Astrocyte of the hippocampus (primary cell): ENCODE data around the gene BCO1.
"Not testable (repeated sequence)": the region's sequence is repeated elsewhere in the genome, so short reads cannot be mapped to it uniquely, and the experiment has no call there.

Experiments used
- DNase-seq: peaks from one replicate; pipeline ENCODE4 v3.0.0; 2011; ENCODE audit warnings: low read depth, low spot score

BCO1 gene, protein sequence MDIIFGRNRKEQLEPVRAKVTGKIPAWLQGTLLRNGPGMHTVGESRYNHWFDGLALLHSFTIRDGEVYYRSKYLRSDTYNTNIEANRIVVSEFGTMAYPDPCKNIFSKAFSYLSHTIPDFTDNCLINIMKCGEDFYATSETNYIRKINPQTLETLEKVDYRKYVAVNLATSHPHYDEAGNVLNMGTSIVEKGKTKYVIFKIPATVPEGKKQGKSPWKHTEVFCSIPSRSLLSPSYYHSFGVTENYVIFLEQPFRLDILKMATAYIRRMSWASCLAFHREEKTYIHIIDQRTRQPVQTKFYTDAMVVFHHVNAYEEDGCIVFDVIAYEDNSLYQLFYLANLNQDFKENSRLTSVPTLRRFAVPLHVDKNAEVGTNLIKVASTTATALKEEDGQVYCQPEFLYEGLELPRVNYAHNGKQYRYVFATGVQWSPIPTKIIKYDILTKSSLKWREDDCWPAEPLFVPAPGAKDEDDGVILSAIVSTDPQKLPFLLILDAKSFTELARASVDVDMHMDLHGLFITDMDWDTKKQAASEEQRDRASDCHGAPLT

DNA sequence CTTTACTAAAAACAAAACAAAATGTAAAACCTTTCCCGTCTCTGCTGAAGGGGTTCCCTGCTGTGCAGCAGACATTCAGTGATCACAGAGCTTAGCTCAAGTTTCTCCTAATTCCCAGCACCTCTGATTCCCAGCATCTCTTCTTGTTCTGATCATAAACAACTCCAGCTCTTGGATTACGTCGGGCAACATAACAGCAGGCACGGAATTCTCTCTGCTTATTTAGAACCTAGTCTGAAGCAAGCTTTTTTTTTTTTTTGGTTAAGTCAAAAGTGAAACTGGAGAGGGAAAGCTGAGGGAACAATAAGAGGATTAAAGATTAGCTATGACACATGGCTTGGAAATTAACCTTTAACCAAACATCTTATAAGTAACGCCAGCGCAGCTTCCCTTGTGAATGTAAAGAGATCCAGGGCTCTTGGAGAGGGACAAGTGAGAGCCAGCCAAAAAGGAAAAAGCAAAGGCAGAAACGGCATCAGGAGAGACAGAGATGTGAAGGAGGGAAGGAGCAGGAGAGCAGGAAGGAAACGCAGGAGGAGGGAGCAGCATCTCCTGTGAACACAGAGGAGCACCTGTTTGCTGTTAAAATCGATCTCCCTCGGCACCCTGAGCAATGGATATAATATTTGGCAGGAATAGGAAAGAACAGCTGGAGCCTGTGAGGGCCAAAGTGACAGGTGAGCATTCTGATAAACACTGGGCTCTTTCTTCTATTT lies at the start of gene BCO1:
Gene BCO1 (plus strand): TSS at position 394 of the 716 bp plus-strand sequence. CDS start 220 bp downstream, at position 614.
- DNase-seq: peak; percentile 78

DNA sequence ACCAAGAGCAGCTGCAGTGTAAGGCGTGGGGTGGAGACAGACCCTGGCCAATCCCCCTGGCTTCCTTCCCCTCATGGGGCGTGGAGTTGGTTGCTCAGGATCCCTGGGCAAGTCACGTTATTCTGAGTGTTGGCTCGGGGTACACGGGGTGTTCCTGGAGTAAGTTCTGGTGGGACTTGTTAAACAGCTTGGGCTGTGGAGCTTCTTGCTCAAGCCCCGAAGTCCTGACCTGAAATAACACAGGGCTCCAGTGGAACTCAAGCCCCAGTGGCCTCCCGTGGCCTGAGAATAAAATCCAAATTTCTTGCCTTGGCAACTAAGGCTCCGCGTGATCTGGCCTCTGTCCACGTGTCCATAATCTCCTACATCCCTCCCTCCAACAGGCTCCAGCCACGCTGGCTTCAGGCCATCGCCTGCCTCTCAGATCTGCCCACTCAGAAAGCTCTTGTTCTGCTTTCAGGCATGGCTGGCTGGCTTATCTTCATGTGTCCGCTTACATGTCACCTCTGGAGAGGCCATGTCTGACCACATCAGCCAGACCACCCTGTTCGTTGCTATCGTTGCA lies 49.3 kb upstream of the BCO1 start:
- DNase-seq: peak; percentile 36

DNA sequence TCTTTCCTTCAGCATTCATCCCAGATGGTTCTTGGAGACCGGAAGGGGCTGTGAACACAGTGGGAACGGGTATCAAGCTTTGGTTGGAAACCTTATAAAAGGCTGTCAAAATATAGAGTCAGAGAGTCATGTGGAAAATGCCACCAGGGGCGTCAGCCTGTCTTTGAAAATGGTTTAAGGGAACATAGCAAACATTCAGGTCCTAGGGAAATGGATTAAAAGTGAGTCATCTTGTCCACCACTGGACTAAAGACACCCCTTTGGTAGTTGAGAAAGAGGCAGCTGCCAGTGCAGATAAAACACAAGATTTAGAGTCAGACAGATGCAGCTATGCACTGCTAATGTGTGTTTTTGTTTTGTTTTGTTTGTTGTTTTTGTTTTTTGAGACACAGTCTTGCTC lies 47.8 kb upstream of the BCO1 start:
- DNase-seq: peak; percentile 29

DNA sequence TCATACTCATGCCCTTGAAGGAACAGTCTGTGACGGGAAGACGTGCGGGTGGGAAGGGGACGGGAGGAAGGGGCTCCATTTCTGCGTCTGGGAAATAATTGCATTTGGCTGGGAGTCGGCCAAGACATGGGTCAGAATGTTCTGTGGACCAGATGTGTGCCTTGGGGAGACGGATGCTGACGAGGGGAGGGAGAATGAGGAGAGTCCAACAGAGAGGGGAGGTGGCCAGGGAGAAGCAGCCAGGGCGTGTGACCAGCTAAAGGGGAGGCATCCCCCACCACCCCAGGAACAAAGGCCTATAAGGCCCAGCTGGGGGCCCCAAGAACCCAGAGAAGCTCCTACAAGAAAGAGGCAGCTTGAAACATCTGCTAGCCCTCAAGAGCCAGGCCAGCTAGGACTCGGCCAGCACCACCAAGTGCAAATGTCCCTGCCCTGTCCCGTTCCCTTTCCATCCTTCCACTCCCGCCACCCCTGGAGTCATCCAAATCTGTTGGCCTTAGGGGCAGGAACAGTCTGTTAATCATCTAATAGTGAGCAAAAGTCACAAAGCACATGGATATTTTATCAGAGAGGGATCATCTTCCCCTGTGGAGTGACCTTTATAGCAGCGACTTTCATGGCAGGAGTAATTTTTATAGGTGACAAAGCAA lies 42.5 kb upstream of the BCO1 start:
- no peak for DNase-seq

DNA sequence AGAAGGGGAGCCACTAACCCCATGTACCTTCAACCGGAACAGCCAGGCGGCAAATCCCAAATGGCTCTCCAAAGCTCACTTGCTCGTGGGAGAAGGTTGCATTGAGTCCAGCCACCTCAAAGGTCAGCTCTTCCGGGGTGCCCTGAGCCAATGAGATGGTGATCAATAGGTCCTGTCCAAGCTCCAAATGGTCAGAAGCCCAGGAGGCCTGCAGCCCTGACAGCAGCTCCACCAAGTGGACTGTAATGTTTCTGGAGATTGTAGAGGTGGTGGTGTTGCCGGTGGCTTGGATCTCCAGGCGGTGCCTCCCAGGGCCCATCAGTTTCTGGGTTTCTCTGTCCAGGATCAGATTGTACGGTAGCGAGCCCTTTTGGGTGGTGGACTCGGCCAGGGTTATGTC lies 39.9 kb upstream of the BCO1 start:
- DNase-seq: no peak

DNA sequence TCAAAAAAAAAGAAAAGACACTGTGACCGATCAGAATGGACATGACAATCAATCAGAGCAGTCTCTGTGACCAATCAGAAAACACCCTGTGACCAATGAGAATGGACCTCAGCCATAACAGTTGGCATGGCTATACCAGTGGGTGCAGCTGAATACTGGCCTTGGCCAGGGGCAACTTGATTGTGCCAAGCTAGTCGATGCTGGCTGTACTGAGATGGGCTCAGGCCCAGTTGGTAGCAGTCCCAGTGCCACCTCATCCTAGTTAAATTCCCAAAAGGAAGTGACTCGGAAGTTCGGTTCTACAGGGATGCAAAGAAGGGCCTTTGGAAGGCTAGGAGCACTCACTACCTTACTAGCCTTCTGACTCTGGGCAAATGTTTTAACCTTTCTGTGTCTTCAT lies 37.2 kb upstream of the BCO1 start:
- DNase-seq: peak; percentile 29

DNA sequence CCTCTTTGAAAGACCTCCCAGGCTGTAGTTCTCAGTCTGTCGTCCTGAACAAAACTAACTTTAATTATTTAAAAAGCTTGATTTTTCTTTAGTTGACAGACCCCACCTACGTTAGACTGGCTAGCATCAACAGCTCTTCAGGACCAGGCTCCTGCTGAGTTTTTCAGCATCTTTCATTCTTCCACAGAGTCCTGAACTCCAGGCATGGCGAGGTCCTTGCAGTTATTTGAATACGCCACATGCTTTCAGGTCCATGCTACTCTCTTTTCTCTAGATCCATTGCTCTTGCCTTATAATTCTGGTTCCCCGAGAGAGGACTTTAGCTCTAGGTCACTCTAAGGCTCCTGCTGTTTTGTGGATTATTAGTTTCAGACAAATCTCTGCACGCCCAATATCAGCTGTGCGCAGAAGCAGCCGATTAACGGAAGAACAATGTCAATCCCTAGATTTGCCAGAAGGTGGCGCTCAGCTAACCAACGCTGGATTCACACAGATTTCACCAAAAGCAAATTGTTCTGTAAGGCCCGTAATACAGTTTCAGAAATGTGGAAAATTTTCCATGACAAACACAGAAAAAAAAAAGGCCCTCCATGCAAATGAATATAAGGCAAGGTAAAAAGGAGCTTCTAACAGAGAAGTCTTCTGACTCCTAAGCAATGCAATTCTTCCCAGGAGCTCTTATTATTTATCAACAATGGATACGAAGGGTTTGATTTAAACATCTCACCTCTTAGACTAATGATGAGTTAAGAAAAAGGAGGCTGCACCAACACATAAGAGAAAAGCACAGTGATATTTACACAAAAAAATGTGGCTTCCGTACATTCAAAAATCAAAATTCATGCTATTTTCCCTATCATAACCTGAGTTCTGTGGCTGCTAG lies 33.5 kb upstream of the BCO1 start:
- peak; percentile 83 for DNase-seq

DNA sequence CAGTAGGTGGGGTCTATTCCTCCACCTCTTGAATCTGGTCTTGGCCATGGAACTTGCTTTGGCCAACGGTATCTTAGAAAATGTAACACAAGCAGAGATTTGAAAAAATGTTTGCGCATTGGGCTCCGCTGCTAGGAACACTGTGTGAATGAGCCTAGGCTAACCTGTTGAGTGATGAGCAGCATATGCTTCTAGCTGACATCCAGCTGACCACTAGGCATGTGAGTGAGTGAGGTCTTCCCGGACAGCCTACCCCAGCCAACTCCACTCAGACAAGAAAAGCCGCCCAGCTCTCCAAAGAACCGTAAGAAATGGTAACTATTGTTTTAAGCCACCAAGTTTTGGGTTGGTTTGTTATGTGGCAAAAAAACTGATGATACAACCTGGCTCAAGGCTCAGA lies 31.4 kb upstream of the BCO1 start:
- DNase-seq: no peak

DNA sequence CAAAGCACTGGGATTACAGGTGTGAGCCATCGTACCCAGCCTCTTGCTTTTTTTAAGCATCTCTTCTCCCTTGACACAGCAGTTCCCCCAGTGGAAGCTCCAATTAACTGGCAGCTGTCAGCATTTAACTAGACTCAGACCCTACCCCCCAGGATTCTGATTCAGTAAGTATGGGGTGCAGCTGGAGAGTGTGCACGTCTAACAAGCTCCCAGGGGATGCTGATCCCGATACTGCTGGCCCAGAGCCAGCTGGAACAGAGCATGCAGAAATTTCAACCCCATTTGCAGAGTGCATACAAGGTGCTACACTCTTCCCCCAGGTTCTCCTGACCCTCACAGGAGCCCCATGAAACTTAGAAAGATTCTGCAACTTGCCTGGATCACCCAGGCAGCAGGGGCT lies 27.7 kb upstream of the BCO1 start:
- no peak for DNase-seq

DNA sequence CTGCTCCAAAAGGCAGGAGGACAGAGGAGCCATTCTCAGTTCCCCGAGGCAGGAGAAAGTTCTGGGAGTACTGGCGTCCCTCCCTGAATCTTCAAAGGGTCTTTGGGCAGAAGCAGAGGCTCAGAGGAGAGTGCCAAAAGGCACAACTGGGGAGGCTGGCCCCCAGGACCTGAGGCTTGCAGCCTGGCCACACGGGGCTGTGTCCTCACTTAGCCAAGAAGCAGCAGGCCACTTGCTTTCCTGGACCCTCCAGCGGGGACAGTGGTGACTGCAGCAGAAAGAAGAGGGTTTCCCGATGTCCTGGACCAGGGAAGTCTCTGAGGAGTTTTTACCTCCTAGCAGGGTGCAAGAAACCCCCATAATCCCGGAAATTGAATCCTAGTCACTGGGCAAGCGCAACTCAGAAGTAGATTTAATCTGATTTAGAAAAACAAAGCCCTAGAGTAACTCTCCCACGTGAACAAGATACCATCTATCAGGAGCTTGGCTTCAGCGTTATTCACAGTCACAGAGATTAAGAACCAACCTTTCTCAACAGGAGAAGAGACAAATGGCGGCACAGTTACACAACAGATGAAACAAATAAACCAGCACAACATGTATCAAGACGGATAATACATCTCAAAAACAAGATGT lies 25.5 kb upstream of the BCO1 start:
- DNase-seq: no peak

DNA sequence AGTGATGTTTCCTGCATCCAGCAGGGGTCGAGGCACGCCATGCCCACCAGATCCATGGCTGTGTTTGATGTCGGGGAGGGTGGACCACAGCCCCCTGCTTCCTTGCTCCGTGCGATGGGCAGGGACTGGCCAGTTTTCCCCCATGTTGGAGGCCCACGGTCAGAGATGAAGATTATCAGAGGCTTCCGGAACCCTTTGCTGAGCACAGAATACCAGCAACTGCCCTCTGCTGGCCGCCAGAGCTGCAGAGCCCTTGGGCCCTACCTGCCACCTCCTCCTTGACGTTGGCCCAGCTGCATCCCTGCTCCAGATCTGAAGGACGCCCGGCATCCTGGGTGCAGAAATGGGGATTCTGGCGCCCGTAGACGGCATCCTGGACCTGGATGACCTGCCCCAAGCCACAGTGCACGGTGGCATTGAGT lies 23.7 kb upstream of the BCO1 start:
- no peak for DNase-seq

DNA sequence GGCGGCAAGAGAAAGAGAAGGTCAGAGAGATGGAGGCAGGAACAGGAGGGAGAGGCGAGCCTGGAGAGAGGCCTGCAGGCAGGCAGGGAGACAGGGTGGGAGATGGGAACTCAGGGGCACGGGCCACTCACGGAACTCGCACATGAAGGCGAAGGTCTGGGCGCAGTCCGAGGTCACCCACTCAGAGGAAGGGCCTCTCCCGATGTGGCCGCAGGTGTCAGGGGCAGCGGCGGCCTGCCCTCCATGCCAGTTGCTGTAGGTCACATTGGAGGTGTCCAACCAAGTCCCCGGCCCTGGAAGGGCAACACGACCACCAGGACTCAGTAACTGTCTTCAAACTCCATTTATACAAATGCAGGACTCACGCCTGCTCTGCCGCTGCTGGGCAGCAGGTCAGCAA lies 22.4 kb upstream of the BCO1 start:
- no peak for DNase-seq

DNA sequence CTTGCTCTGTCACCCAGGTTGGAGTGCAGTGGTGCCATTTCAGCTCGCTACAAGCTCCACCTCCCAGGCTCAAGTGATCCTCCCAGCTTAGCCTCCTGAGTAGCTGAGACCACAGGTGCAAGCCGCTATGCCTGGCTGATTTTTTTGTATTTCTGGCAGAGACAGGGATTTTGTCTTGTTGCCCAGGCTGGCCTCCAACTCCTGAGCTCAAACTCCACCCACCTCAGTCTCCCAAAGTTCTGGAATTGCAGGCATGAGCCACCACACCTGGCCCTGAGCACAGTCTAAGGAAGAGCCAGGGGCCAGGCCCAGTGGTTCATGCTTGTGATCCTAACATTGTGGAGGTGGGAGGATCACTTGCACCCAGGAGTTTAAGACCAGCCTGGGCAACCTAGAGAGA lies 21.8 kb upstream of the BCO1 start:
- DNase-seq: no peak

DNA sequence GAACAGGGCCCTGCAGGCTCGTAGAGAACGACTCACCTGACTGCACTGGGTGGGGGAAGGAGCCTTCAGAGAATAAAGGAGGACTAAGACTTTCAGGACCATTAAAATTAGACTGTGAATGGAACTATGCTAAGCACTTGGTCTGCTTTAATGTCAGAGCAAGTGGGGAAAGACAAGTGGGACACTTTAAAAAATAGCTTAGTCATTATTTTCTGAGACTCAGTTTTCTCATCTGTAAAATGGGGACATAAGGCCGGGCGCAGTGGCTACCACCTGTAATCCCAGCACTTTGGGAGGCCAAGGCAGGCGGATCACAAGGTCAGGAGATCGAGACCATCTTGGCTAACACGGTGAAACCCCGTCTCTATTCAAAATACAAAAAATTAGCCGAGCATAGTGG lies 19.3 kb upstream of the BCO1 start:
- no peak for DNase-seq

DNA sequence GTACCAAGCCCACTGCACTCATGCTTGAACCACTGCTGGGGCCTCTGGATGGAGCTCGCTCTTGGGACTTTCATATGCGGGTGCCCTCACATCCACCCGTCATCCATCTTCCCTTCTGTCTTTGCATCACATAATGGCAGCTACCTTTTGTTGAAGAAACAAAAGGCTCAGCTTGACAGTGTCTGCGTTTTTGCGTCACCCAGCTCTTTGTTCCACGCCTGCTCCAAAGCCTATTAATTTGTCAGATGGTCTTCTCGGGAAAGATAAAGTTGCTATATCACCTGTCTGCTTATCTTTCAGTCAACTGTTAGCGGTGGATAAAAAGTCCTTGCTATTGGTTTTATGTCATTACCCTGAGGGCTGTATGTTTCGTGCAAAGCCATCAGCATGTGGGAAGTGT lies 18.1 kb upstream of the BCO1 start:
- DNase-seq: no peak

DNA sequence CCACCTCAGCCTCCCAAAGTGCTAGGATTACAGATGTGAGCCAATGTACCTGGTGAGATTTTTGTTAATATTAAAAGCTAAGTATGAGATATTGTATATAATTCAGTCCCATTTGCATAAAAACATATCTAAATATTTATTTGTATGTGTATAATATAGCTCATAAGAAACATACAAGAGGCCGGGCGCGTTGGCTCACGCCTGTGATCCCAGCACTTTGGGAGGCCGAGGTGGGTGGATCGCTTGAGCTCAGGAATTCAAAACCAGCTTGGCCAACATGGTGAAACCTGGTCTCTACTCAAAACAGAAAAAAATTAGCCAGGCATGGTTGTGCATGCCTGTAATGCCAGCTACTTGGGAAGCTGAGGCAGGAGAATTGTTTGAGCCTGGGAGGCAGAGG lies 16.8 kb upstream of the BCO1 start:
- no peak for DNase-seq

DNA sequence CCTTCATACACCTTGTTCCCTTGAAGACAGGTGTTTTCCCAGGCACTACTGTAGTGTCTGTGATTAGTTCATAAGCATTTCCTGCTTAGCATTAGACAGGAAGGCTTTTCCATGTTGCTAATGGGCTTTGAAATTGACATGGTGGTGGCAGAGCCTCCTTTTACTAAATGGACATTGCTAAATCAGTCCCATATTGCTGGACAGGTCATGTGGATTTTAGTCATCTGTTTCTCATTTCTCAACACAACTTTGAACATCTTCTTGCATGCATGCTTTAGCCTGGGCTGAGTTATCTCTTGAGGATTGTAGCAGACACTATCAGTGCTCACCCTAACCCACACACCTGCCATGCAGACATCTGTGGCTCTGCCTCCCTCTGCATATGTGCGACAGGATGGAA lies 13.7 kb upstream of the BCO1 start:
- DNase-seq: no peak

DNA sequence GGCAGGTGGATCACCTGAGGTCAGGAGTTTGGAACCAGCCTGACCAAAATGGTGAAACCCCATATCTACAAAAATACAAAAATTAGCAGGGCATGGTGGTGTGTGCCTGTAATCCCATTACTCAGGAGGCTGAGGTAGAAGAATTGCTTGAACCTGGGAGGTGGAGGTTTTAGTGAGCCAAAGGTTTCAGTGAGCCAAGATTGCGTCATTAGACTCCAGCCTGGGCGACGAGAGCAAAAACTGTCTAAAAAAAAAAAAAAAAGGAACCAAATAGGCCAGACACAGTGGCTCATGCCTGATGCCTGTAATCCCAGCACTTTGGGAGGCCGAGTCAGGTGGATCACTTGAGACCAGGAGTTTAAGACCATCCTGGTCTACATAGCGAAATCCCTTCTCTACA lies 12.8 kb upstream of the BCO1 start:
- DNase-seq: not testable (repeated sequence)

DNA sequence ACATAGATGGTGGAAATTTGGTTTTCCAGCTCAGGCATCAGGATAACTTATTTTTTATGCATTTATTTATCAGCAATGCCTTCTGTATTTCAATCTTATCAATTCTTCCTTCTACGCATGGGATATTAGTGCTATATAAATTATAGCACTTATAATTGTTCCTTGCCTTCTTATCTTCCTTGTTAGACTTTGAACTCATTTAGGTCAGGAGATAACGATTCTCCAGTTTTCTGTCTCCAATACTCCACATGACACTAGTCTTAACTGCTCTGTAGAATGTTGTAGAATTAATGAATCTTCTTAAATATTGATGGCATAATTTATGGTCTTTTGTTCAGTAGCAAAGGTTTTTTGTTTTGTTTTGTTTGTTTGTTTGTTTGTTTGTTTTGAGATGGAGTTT lies 10.7 kb upstream of the BCO1 start:
- DNase-seq: no peak

DNA sequence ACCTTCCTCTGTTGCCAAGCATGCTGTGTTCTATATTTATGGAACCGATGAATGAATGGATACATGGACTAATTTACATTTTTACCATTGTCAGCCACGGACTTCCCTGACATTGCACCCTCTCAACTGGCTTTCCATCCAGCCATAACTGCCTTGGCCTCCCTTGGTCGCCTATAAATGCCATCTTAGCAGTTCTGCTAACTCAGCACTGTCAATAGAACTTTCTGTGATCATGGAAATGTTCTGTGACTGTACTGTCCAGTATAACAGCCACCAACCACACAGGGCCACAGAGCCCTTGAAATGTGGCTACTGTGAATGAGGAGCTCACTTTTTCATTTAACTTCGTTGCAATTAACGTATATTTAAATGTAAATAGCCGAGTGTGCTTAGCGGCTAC lies 8.7 kb upstream of the BCO1 start:
- no peak for DNase-seq

DNA sequence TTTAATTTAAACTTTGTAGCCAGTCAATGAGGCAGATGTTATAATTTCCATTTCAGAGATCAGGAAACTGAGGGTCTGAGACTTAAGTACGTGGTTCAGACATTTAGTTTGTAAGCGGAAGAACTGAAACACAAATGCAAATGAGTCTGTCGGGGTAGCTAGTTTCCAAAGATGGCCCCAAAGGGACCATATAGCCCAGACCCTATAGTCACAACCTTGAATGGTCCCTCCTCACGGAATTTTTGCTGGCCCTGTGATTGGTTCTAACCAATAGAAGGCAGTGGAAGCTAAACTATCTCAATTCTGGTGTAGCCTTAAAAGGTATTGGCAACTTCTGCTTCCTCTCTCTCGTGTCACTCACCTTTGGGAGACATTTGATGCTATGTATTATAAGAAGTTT lies 7.5 kb upstream of the BCO1 start:
- no peak for DNase-seq
